GM18951 (cell line): ENCODE data around the gene SETD2.

Experiments used
- POLR2A ChIP-seq: IDR thresholded peaks from 4 replicates; pipeline ENCODE4 v1.6.1; 2011; ENCODE audit warnings: mild to moderate bottlenecking; ENCODE audit not compliant: insufficient read length, insufficient read depth; ENCODE audit errors: extremely low read depth
- in situ Hi-C: fragments of 300-500 bp; cut with MboI; formaldehyde crosslinking; loops from one replicate; pipeline ENCODE4 v1.12.0; 2022; ENCODE audit warnings: low sequenced_read_pairs, mixed read lengths, inconsistent platforms; ENCODE audit not compliant: unreplicated experiment

SETD2 gene

GRCh38 chr3:46995901-46996562 lies 167.9 kb downstream of the SETD2 start:
- TF ChIP-seq POLR2A, result no peak
- in situ Hi-C loops, result no loop called here

DNA sequence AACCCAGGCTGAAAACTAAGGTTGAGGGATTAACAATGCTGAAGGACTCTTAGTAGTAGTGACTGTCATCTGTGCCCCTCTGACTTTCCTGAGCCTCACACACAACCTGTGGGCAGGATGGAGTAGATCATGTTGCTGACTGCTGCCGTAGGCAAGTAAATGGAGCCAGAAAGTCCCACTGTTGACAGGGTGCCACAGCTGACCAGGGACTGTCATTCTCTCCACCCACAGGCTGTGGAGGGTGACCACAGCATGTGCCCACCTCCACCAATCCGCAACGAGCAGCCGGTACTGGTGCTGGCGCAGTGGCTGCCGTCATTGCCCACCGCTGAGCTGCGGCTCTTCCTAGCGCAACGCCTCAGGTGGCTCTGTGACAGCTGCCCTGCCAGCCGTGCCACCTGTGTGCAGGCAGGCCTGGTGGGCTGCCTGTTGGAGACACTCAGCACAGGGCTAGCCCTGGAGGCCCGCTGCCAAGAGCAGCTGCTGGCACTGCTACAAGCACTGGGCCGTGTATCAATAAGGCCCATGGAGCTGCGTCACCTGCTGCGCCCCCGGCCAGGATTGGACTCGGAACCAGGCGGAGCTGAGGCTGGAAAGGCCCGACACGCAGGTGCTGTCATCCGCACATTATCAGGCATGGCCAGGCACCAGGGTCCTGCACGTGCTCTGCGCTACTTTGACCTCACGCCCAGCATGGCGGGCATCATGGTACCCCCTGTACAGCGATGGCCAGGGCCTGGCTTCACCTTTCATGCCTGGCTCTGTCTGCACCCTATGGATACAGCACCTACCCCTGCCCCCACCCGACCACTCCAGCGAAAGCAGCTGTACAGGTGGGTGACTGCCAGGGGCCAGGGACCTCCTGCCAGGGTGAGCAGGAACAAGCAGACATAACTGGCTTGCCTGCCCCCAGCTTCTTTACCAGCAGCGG lies 168.8 kb downstream of the SETD2 start:
- in situ Hi-C loops, result loop anchor here (5.0 kb wide), 1 partner anchor 68 kb away; no protein-coding TSS in a partner anchor

DNA sequence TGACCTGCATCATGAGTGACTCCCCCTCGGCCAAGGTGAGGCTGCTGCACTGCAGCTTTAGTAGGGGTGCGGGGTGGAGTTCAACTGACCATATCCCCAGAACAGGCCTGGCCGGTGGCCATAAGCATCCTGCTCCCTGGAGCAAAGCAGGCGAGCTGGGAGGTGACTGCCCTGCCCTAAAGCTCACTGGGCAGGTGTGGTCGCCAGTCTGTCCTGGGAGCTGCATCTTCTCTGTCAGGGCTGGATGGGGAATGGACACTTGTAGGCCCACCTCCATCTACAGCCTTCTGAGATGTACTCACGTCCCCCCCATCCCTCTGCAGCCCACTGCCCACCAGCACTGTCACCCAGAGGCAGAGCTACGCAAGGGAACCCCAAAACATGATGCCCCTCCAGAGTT lies 169.9 kb downstream of the SETD2 start:
- no peak for TF ChIP-seq POLR2A
- in situ Hi-C loops, result loop anchor here (5.0 kb wide), 1 partner anchor 67 kb away; no protein-coding TSS in a partner anchor

More for the DNA sequence above, 168.8 kb downstream of the SETD2 start:
- no peak for TF ChIP-seq POLR2A

GRCh38 chr3:46993292-46993691 lies 170.6 kb downstream of the SETD2 start:
- no peak for TF ChIP-seq POLR2A
- in situ Hi-C loops, result loop anchor here (5.0 kb wide), 1 partner anchor 66 kb away; no protein-coding TSS in a partner anchor

DNA sequence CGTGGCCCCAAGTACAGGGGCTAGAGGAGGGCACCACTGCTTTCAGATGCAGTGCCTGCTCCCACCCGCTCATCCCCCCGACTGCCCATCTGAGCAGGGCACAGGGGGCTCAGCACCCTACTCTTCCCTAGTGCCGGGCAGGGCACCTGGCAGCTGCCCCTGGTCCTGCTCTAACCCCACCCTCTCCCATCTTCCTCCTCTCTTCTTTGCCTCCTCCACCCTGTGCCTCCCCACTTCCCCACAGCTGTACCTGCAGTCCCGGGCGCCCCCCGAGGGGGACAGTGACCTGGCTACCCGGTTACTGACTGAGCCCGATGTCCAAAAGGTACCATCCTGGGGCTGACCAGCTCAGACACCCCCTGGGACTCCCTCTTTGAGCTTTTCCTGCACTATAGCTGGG lies 171.7 kb downstream of the SETD2 start:
- in situ Hi-C loops, result loop anchor here (5.0 kb wide), 1 partner anchor 65 kb away; no protein-coding TSS in a partner anchor
- no peak for TF ChIP-seq POLR2A

DNA sequence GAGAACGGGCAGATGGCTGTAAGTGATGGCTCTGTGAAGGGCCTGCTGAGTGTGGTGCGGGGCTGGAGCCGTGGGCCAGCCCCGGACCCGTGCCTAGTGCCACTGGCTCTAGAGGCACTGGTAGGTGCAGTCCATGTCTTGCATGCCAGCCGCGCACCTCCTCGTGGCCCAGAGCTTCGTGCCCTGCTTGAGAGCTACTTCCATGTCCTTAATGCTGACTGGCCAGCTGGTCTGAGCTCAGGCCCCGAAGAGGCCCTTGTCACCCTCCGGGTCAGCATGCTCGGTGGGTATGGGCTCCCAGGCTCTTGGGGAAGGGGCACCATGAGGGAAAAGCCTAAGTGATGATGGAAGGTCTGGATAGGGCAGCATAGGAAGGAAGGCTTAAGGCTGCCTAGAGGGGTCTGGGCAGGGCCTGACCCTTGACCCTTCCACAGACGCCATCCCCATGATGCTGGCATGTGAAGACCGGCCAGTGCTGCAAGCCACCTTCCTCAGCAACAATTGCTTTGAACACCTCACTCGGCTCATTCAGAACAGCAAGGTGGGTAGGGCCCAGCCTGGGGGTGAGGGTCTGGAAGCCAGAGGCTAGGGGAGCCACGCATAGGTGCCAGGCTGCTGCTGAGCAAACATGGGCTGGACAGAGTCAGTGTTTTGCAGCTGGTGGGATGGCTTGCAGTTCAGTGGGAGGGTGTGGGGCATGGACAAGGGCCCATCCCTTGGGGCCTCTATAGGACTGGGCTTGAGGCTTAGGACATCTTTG lies 172.3 kb downstream of the SETD2 start:
- in situ Hi-C loops, result loop anchor here (5.0 kb wide), 1 partner anchor 64 kb away; no protein-coding TSS in a partner anchor
- TF ChIP-seq POLR2A, result no peak

DNA sequence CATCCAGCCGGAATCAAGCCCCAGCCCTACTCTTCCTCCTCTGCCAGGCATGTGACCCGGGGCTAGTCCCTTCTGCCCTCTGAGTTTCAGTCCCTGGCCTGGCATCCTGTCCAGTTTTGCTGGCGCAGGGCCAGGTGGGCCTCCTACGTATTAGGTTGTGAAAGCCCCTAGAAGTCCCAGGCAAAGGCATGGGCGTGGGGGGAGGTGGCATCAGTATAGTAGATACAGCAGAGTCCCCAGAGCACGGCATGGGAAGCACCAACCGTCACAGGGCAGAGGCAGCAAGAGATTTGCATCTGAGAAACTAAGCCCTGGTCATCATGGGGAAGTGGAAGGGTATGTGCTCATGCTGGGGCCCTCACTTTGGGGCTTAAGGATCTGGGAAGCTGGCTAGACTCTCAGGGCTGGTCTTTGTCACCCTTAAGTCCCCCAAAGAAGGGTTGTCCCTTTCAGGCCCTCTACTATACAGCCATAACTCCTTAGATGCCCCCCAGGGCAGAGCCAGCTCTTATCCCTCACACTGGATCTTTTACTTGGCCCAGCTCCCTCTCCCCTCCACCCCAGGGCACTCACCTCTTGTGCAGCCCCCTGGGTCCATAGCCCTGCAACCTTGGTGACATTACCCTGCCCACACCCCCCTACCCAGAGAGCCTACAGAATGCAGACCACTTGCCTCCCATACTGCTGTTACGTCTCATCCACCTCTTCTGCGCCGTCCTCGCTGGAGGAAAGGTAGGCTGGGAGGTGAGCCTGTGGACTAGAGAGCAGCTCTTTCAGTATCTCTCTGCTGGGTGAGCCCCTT lies 173.1 kb downstream of the SETD2 start:
- in situ Hi-C loops, result loop anchor here (5.0 kb wide), 1 partner anchor 63 kb away; no protein-coding TSS in a partner anchor
- TF ChIP-seq POLR2A, result no peak

- in situ Hi-C loops, result no loop called here
- TF ChIP-seq POLR2A, result no peak
Measured at GRCh38 chr3:46989146-46989810, 174.6 kb downstream of the SETD2 start.

DNA sequence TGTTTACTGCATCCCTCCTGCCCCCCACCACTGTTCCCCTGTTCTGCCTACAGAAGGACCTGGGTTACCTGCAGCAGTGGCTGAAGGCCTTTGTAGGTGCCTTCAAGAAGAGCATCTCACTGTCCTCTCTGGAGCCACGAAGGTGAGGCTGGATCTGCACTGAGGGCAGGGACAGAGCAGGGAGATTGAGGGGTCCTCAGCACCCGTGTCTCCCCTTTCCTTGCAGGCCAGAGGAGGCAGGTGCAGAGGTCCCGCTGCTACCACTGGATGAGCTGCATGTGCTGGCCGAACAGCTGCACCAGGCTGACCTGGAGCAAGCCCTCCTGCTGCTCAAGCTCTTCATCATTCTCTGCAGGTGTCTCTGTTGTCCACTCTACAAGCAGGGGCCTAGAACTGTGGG lies 175.3 kb downstream of the SETD2 start:
- in situ Hi-C loops, result no loop called here
- TF ChIP-seq POLR2A, result no peak

- in situ Hi-C loops, result no loop called here
Measured at GRCh38 chr3:46987743-46988401, 176.0 kb downstream of the SETD2 start.

DNA sequence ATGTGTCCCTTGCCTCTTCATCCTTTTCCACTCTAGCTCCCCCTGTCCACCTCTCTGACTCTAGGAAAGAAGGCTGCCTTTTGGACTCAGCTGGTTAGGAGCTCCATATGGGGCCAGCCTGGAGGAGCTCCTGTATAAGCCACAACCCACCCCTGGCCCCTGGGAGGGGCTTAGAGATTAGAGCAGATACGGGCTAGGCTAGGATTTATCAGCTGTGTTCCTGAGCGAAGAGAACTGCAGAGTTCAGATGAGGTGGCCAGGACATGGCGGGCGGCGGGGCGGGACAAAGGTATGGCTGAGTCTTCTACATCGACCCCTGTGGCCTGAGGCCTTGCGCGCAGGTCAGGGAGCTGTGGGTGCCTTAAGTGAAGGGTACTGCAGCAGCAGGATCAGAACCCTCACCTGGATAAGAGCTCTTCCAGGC lies 176.6 kb downstream of the SETD2 start:
- no peak for TF ChIP-seq POLR2A

More at GRCh38 chr3:46987743-46988401, 176.0 kb downstream of the SETD2 start:
- TF ChIP-seq POLR2A, result peak; percentile 53

More for the DNA sequence above, 176.6 kb downstream of the SETD2 start:
- in situ Hi-C loops, result no loop called here
